ENCODE results near the gene ZC2HC1B.

GRCh38 chr6:143973097-143973966 is 109.1 kb downstream of the ZC2HC1B start:
- TF ChIP-seq CTCF (IDR thresholded peaks at IDR 0.05), result no peak
- no peak for TF ChIP-seq EP300 (IDR thresholded peaks at IDR 0.05)
- TF ChIP-seq POLR2A (IDR thresholded peaks at IDR 0.05), result no peak
